GM23248 (cell line): ENCODE measurements around the gene NTNG1.

ENCODE experiments used
- EZH2 ChIP-seq: fragments of 200-600 bp; sonication (generic); IDR thresholded peaks from 2 replicates; pipeline ENCODE4 v1.6.1; 2018; ENCODE audit warnings: antibody characterized with exemption, mild to moderate bottlenecking; ENCODE audit not compliant: insufficient read depth, poor library complexity, severe bottlenecking
- EZH2phosphoT487 ChIP-seq: fragments of 200-600 bp; sonication (generic); IDR thresholded peaks from 2 replicates; pipeline ENCODE4 v1.6.1; 2018; ENCODE audit warnings: antibody characterized with exemption, moderate library complexity, mild to moderate bottlenecking, low read depth; ENCODE audit not compliant: insufficient read depth

- TF ChIP-seq EZH2 (no peak), EZH2phosphoT487 (no peak)
Observed at GRCh38 chr1:107183011-107183410, 42.2 kb downstream of the NTNG1 start.
